Hematopoietic multipotent progenitor cell (in vitro differentiated cells): Measurements from ENCODE around the gene PROKR2. TPM values are rescaled to one million over a fixed set of nuclear protein-coding genes. Genes with fewer than 3 reads are reported as not detected.

Experiments
- DNase-seq, 3 donors: peaks; one replicate each; pipeline ENCODE4 v3.0.0-alpha.2; 2011 to 2015; ENCODE audit warnings: low read depth in 2 of 3, low spot score in 2 of 3
- total RNA-seq: library from RNA; depleted of rRNA; stranded (reverse); fragments of >200 nt; gene quantifications from one replicate; pipeline ENCODE4 v1.2.3, GENCODE V29; 2012

Gene PROKR2
- not detected for total RNA-seq

DNA sequence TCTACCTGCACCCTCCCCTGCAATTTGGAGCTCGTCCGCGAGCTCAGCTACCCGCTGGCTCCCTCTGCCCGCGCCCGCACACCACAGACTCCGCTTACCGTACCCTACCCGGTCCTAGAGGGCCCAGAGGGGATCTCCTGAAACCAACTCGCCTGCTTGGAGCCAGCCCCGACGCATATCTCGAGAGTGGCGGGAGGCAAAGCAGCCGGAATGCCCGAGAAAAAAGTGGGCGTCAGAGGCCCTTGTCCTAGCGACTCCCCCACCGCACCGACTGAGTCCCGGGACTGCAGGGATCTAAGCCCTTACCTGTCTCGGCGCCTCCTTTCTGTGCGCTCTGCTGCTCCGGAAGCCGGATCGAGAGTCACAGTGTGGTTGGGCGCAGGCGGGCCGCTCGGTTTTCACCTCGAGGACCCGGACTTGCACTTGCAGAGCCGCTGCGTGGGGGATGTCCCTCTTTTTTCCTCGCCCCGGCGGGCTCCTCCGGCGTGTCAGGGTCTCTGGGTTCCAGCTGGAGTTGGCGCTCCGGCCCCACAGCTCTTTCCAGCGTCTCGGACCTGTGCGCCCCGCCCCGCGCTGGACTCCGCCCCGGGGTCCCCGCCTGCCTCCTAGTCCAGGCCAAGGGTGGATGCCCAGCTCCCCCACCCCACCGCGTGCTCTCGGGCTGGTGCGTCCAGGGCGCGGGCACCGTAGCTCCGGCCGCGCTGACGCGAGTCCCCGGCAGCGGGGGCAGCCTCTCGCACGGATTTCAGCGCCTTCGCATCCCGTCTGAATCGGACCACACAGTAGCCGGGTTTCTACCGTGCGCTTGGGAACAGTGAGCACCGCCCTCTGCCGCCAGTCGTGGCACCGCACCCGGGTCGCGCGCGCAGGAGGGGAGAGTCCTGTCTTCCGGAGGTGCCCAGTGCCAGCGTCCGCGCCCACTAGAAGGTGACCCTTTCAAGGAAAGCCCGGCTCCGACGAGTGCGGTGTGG is at the start of gene PROKR2:
Gene PROKR2, minus strand, starts transcription at position 767 of the 971 bp plus-strand sequence. CDS start 2,585 bp downstream, outside the sequence.
- peak in 1 of 3 donors; percentile 19 for DNase-seq

DNA sequence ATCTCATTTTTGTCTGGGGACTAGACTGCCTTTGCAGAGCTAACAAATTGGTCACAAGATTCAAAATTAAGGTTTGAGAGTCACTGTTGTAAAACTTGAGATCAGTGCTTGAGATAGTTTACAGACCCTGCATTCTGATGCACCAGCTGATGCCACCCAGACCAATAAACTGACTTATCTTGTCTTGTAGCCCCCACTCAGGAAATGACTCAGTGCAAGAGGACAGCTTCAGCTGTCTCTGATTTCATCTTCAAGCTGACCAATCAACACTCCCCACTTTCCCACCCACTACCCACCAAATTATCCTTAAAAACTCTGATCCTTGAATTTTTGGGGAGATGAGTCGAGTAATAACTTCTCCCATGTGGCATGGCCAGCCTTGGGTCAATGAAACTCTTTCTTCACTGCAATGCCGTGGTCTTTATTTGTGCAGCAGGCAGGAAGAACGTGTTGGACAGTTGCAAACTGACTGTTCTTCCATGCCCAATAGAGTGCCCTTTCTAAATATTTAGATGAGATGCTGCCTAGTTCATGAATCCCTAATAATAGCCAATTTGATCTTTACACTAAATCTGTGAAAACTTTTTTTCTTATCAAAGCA is 48.3 kb upstream of the PROKR2 start:
- DNase-seq, result no peak

DNA sequence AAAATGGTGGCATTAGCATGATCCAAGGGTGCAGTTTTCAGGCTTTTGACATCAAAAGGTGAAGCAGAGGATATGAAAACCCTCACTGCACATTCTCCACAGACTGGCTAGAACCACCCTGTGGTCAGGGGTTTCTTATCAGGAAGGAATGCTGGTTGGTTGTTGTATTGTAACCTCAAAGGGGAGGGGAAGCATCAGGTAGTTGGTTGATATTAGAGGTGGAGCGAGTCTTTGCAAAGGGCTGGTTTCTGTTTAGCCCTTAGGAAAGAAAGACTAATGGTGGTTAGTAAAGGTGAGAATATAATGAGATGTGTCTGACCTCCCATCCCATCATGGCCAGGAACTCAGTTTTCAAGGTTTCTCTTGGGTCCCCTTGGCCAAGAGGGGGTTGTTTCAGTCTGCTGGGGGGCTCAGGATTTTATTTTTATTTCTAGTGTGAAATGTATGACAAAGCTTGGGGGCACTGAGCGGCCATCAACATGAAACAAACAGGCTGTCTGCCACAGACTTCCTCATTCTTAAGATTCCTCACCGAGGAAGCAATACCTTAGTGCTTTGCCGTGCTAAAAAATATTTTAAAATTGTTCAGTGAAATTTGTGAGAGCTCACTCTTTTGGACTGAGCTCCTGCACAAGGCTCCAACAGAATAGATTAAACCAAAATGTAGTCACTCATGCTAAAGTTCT is 47.5 kb upstream of the PROKR2 start:
- DNase-seq, result no peak

DNA sequence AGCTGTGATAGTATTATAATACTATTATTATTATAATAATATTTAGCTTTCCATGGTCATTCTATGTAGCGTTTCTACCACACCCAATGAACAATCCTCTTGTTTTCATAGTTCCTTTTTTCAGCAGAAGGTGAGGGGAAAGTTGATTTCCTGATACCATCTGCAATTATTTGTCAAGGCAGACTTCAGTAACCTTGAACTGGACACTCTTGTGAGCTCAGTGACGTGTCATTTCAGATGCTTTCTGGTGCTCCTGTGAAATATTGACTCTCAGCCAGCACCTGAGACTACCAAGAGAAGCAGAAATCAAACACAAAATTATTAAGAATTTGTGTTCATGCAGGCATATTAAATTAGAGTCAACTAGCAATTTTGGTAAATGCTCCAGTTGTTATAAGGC is 46.0 kb upstream of the PROKR2 start:
- no peak for DNase-seq

DNA sequence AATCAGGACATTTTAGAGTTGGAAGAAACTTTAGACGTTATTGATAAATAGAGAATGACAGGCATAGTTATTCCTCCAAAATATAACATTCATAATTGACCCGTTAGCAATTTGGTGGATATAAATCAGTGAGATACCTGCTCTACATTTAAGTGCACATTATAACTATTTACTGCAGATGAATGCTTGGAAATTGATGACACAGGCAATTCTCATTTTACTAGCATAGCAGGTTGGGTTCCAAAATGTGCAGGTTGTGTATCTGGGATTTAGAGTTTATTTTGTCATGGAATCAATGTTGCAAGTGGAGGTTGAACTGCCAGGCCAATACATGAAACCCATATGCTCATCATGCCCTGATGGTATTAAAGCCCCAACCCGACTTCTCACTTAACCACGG is 44.4 kb upstream of the PROKR2 start:
- no peak for DNase-seq

DNA sequence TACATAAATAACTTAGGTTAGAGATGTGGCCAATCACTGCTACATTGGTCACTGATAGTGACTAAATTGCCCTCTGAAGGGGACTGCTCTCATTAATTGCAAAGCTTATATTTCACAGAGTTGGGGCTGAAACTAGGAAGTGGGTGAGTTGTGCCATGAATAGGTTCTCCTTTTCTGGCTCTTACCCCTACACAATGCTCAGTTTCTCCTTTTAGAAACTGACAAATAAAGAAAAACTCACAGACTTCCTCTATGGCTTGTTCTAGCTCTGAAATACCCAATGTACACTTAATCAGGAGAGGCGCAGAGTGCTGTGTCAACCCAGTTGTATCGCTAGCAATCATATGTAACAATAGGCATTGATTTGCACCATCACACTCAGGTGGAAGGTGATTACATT is 41.2 kb upstream of the PROKR2 start:
- DNase-seq, result no peak

DNA sequence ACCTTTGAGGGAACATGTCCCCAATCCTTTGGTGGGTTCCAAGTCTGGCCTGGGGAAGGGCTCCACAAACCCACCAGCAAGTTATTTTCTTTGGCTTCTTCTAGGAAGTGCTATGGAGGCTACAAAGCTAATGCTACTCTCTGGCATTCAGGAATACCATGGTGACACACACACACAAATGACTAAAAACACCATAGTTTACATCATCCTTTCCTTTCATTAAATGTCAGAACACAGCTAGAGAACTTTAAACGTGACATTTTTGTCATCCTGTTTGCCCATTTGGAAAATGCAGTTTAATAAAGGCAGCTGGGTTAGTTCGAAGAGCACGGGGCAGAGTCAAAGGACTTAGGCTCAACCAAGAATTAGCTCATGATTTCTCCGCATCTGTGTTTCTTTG is 40.2 kb upstream of the PROKR2 start:
- DNase-seq, result no peak

DNA sequence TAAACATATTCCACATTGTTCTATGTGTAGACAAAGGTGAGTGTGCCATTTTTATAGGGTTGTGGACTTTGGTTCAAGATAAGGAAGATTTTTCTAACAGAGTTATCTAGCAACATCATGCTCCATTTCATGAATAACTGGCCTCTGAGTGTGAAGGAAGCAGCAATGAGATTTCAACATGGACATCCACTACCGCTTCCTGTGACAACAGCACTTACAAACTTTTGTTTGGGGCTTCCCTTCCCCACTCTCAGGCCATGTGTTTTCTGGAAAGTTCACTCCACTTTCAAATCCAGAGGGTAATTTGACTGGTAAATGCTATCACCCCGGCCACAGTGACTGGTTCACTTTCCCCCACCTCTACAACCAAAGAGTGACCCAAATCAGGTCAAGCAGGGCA is 38.1 kb upstream of the PROKR2 start:
- no peak for DNase-seq

DNA sequence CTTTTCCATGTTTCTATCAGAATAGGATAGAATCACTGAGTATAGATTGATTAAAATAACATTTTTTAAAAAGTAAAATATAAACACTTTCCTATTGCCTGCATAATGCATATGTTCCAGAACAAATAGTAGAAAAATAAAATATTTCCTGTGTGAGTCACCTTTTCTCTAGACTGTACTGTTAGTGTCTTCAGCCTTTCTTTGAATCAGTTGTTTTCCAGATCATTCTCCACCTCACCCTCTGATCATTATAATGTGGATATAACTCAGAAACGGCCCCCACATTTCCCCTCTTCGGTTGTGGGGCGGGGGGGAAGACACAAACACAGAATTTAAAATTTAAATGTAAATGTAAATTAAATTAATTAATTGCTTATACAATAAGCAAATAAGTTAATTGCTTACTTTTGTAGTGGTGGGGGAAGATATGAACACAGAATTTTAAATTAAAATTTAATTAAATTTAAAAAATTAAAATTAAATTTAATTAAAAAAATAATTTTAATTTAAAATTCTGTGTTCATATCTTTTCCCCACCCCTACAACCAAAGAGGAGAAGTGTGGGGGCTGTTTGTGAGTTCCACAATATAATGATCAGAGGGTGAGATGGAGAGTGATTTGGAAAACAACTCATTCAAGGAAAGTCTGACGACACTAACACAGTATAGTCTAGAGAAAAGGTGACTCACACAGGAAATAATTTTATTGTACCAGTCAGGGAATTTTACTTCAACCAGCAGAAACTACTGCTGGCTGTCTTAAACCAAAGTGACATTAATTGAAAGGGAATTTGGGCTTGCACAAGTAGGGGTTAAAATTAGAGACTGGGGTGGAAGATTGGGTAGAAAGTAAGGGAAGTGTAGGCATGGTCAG is 37.1 kb upstream of the PROKR2 start:
- no peak for DNase-seq

DNA sequence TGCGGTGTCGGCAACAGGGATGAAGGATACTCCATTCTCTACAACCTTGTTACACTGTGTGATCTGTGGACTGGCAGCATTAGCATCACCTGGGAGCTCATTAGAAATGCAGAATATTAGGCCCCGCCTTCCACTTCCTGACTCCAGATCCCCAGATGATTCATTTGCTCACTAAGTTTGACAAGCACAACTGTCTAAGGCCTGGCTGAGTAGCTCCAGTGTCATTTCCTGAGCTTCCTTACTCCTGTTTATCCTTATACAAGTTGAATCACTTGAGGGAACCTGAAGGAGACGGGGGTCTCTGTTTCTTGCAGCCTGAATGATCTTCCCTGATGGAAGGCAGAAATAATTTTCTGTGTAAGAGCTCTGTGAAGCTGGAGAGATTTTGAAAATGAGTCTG is 32.7 kb upstream of the PROKR2 start:
- no peak for DNase-seq

DNA sequence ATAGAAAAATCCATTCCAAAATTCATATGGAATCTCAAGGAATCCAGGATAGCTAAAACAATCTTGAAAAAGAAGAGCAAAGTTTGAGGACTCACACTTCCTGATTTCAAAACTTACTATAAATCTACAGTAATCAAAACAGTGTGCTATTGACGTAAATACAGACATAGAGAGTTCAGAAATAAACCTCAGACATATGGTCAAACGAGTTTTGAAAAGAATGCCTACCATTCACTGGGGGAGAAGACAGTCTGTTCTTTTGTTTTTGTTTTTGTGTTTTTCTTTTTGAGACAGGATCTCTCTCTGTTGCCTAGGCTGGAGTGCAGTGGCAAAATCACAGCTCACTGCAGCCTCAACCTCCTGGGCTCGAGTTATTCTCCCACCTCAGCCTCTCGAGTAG is 25.3 kb upstream of the PROKR2 start:
- DNase-seq, result no peak

DNA sequence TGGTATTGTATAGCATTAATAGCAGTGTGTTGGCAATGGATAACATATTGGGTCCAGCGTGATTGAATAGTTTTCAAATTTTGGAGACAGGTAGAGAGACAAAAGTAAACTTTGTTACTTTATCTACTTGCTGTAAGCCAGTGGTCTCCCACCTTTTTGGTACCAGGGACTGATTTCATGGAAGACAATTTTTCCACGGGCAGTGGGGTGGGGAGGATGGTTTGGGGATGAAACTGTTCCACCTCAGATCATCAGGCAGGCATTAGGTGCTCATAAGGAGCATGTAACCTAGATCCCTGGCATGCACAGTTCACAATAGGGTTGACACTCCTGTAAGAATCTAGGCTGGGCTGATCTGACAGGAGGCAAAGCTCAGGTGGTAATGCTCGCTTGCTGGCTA is 14.6 kb upstream of the PROKR2 start:
- no peak for DNase-seq

DNA sequence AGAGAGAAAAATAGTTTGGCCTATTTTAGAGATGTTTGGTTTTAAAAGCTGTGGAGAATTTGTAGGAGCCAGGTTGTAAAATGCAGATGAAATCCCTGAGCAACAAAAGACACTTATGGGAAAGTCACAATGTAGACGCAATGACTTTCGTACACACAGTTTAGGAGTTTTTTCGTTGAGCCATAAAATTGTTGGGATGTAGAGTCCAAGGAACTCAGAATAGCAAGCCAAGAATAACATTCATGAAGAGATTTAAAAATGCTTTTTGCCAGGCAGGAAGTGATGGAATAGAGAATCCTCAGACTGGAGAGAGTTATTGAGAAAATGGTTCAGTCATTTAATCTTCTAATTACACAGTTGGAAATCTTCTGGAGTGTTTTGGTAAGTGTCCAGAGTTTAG is 11.5 kb upstream of the PROKR2 start:
- no peak for DNase-seq

DNA sequence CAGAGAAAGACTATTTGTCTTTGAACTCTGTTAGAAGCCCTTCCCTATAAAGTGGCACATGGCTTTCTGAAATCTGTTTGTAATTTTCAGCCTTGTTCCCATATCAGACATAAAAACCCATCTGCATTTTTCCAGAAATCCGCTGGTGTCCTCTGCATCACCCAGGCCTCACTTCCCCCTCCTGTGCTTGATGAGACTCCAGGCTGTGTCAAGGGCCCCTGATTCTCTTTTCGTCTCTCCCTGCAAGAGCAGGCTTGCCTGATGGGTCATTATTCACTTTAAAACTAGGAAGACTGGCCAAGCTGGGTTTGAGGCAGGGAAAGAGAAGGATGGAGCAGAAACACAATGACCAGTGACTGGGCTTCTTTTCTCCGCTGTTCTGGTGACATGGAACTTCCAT is 10.6 kb upstream of the PROKR2 start:
- no peak for DNase-seq

DNA sequence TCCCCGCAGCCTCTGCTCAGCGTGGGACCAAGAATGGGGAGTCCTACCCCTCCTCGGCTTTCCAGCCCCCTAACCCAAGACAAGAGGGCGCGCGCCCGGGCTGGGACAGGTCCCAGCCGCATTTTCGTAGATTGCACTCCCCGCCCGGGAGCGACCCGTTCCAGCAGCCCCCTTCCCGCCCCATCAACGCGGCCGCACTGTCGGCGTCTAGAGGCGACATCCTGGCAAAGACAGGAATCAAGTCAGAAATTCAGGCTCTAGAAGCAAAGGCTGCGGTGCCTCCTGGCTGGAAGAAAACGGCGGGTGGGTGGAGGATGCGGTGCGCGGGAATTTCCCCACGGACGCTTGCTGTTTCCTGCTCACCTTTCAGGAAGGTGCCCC is 957 bp downstream of the PROKR2 start:
- no peak for DNase-seq

DNA sequence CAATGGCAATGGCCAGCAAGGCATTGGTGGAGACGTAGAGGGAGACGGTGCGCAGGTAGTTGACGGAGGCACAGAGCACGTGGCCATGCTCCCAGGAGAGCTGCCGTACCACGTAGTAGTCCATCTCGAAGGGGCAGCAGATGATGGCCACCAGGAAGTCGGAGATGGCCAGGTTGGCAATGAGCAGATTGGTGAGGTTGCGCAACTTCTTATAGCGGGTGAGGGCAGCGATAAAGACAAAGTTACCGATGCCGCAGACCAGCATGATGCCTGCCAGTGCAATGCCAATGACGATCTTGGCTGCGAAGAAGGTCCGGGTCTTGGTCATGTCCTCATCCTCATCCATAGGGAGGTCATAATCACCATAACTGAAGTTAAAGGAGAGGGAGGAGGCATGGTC is 2.8 kb downstream of the PROKR2 start:
- no peak for DNase-seq

DNA sequence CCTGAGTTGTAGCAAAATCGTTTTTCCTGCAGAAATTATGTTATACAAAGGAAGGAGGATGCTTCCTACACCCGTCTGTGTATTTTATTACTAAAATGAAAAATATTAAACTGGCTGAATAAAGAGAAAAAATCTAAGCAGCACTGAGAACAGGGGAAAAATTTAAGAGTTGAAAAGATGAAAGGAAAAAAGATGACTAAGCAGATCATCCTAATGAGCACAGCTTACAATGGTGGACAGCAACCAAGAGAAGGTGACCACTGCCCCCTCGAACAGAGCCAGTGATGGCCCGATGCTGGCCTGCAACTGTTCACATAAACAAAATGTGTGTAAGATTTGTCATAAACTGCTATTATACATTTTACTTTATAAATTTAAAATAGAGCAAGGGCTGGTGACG is 4.2 kb downstream of the PROKR2 start:
- DNase-seq, result no peak

DNA sequence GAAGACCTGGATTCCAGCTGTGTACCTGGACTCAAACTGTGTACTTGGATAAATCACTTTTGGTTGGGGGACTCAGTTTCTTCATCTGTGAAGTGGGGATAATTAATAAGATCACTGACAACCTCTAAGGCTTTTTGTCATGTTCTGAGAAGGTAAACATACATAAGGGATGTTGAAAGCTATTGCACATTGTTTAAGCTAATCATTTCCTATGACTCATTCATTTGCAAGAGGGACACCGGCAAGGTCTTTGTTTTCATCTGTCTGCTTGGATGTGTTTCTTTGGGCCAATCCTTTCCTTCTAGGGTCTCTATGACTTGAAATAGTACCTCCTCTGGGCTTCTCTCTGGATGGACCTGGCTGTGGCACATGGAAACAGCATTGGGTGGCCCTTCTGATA is 6.8 kb downstream of the PROKR2 start:
- no peak for DNase-seq

DNA sequence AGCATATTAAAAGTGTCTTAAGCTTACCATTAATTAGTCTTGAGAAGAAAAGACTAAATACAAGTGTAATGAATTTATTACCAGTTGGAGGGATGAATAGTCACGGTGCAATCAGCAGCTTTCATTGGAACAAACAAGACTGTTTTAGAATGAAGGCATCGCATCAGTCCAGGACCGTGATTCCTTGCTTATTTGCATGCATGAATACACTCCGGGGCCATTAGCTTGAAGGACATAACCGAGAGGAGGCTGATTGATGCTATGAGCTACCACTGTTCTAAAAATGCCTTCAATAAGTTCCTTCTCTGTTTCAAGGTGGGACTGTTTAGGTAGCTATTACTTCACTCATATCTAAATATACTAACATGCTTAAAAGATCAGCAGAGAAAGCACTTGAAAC is 17.9 kb downstream of the PROKR2 start:
- no peak for DNase-seq

DNA sequence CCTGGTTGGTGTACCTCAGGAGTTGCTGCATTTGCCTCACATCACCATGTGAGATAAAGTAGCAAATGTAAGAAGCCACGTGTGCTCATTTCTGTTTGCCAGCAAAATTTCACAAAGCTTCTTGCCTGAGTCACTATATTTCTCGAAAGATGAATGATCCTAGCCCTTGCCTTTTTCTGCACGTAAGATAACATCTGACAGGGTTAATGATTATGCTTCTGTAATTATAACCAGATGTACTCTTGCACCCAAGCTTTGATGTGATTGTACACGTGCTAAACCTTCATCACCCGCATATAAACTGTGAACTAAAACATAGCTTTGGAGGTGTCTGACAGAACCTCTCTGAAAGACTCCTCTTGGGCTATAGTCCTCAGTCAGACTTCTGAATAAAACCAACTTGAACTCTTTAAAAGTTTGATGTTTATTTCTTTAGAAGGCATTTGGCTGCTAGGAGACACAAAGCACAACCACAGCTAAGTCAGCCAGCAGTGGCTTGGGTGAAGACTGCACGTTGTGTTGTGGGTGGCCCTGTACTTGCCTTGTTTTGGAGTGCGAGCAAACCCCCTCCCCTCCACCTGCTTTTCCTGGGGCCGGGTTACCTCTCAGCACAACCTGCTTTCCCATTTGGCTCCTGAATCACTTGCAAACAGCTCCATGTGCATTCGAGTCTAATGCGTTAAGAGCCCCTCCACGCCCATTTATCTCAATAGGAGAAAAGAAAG is 19.3 kb downstream of the PROKR2 start:
- DNase-seq, result no peak
